VCaP (cell line): ENCODE data around the gene ZNF717.

ENCODE experiments used
- H3K27ac ChIP-seq: fragments of 450-650 bp; 2 replicates; pipeline ENCODE4 v1.5.1; 2017
- CTCF ChIP-seq: fragments of 450-650 bp; conservative IDR thresholded peaks from 2 replicates; pipeline ENCODE4 v1.5.1; 2017; ENCODE audit warnings: mild to moderate bottlenecking, moderate library complexity

ZNF717 gene

GRCh38 chr3:75768303-75769017 lies 16.9 kb downstream of the ZNF717 start:
- no peak overlapping the region for H3K27ac ChIP-seq
- TF ChIP-seq CTCF: no peak

- TF ChIP-seq CTCF: no peak
- H3K27ac ChIP-seq: no peak overlapping the region
These were observed 47.4 kb downstream of the ZNF717 start for GRCh38 chr3:75737831-75738493.

- H3K27ac ChIP-seq: no peak overlapping the region
- TF ChIP-seq CTCF: no peak
These were observed 57.4 kb downstream of the ZNF717 start for GRCh38 chr3:75727985-75728384.

- no peak for TF ChIP-seq CTCF
- H3K27ac ChIP-seq: no peak overlapping the region
These were observed 93.3 kb downstream of the ZNF717 start for GRCh38 chr3:75692061-75692460.

GRCh38 chr3:75687323-75687722 lies 98.0 kb downstream of the ZNF717 start:
- TF ChIP-seq CTCF: no peak
- no peak overlapping the region for H3K27ac ChIP-seq
